HTR-8/SVneo (cell line): ENCODE data around the gene GBX1.

Experiments used
- DNase-seq: peaks from one replicate; pipeline ENCODE4 v3.0.0; 2011; ENCODE audit warnings: low spot score, mixed read lengths; ENCODE audit not compliant: insufficient read length
- FAIRE-seq: peaks from 2 replicates; lab custom pipeline; 2011; peaks lifted over from hg19 to GRCh38; lab: Jason Lieb, UNC

Gene GBX1

GRCh38 chr7:151118108-151119054, 49.1 kb downstream of the GBX1 start:
- no peak for FAIRE-seq
- DNase-seq: no peak

- FAIRE-seq (no peak), DNase-seq (no peak)
Observed at GRCh38 chr7:151117565-151117964, 49.9 kb downstream of the GBX1 start.

GRCh38 chr7:151116603-151117440, 50.7 kb downstream of the GBX1 start:
- DNase-seq (no peak), FAIRE-seq (no peak)

- FAIRE-seq (no peak), DNase-seq (peak; percentile 24)
Observed at GRCh38 chr7:151115836-151116418, 51.6 kb downstream of the GBX1 start.

GRCh38 chr7:151115121-151115835, 52.2 kb downstream of the GBX1 start:
- FAIRE-seq (no peak), DNase-seq (no peak)

- FAIRE-seq (no peak), DNase-seq (peak; percentile 24)
Observed at GRCh38 chr7:151114151-151115090, 53.1 kb downstream of the GBX1 start.

- DNase-seq (peak; percentile 85), FAIRE-seq (peak; percentile 36)
Observed at GRCh38 chr7:151113344-151114150, 53.9 kb downstream of the GBX1 start.

GRCh38 chr7:151110941-151111645, 56.4 kb downstream of the GBX1 start:
- peak; percentile 63 for FAIRE-seq
- peak; percentile 75 for DNase-seq

- DNase-seq: no peak
- FAIRE-seq: no peak
Observed at GRCh38 chr7:151110236-151110940, 57.1 kb downstream of the GBX1 start.

GRCh38 chr7:151109094-151110048, 58.1 kb downstream of the GBX1 start:
- DNase-seq (no peak), FAIRE-seq (no peak)

- DNase-seq (no peak), FAIRE-seq (no peak)
Observed at GRCh38 chr7:151107882-151108281, 59.6 kb downstream of the GBX1 start.

- DNase-seq (no peak), FAIRE-seq (no peak)
Observed at GRCh38 chr7:151104411-151105235, 62.9 kb downstream of the GBX1 start.

- DNase-seq (no peak), FAIRE-seq (no peak)
Observed at GRCh38 chr7:151103973-151104372, 63.5 kb downstream of the GBX1 start.

- FAIRE-seq (no peak), DNase-seq (no peak)
Observed at GRCh38 chr7:151102991-151103390, 64.5 kb downstream of the GBX1 start.
